Activated T-helper 1 cell treated with anti-CD3 and anti-CD28 coated beads, Interleukin-12 subunit alpha, Interleukin-12 subunit beta, Interleukin-2, Interleukin-4 antibody, amounts not matched to agents 30 ng/mL and 10 ng/mL and 1 ng/mL, durations not matched to agents 14 hours and 24 hours and 36 hours (primary cell): Measurements from ENCODE around the gene CLRN3. TPM values are rescaled to one million over a fixed set of nuclear protein-coding genes. Genes with fewer than 3 reads are reported as not detected.

Source experiments
- DNase-seq: peaks from one replicate; pipeline ENCODE4 v3.0.0; 2021; ENCODE audit warnings: low spot score
- H3K27ac Mint-ChIP-seq: one replicate; pipeline ENCODE4 v1.8.0; 2021; ENCODE audit warnings: mild to moderate bottlenecking, mixed read lengths
- H3K27me3 Mint-ChIP-seq: one replicate; pipeline ENCODE4 v1.8.0; 2022; ENCODE audit warnings: mild to moderate bottlenecking, moderate library complexity, mixed read lengths; ENCODE audit not compliant: insufficient read depth
- H3K36me3 Mint-ChIP-seq: one replicate; pipeline ENCODE4 v1.8.0; 2021; ENCODE audit warnings: low read depth, mixed read lengths
- H3K4me1 Mint-ChIP-seq: one replicate; pipeline ENCODE4 v1.8.0; 2021; ENCODE audit warnings: low read depth, mixed read lengths
- H3K4me3 Mint-ChIP-seq: one replicate; pipeline ENCODE4 v1.8.0; 2021; ENCODE audit warnings: mild to moderate bottlenecking, moderate library complexity, mixed read lengths
- H3K9me3 Mint-ChIP-seq: one replicate; pipeline ENCODE4 v1.8.0; 2021; ENCODE audit warnings: mixed read lengths
- intact Hi-C: fragments of 100-400 bp; cut with micrococcal nuclease; formaldehyde crosslinking; loops from one replicate; pipeline ENCODE4 v1.15.1; 2024
- total RNA-seq: library from RNA; stranded (reverse); gene quantifications from 2 replicates; pipeline ENCODE4 v1.2.3, GENCODE V29; 2022

The CLRN3 gene
- total RNA-seq, 1 donor from 2014 or later: not detected

DNA sequence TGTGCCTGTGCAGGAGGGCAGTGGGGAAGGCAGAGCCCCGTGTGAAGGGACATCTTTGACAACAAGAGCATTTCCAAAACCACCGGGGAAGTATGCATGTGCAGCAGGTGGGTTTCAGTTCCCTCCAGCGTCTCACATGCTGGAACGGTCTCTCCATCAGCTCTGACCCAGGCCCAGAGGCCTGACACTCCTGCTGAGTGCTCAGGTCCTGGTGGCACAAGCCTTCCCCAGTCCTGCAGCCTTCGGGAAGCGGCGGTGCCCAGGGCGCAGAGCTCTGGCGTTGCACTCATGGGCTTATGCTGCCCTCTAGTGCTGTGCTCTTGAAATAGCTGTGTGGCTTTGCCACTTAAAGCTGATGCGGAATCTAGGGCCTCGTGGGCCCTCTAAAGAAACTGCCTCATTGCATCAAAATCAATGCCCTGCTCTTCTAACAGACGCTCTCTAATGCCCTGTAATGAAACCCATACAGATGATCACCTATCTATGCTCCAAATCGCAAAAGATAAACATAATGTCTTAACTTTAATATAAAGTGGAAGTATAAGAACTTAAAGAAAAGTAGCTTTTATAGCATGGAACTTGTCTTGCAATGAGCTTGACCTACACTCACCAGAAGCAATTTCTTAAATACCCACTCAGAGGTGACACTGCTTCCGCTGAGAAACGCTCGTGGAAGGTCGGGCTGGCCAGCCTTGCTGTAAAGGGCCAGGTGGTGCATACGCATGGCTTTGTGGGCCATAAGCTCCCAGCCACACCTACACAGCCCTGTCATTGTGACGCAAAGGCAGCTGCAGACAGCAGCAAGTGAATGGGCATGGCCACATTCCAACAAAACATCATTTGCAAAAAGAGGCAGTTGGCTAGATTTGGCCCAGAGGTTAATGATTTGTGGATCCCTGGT lies 38.6 kb downstream of the CLRN3 start:
- intact Hi-C loops: loop anchor here (1.0 to 5.0 kb wide), 3 partner anchors 138 to 612 kb away; no protein-coding TSS in a partner anchor
- no peak overlapping the region for H3K27ac Mint-ChIP-seq
- DNase-seq: peak; percentile 12
- no peaks in the 10 kb centered on the region for H3K36me3 Mint-ChIP-seq
- H3K4me1 Mint-ChIP-seq: no peaks in the 10 kb centered on the region
- H3K4me3 Mint-ChIP-seq: no peak overlapping the region
- peaks cover 6% of the 10 kb centered on the region for H3K27me3 Mint-ChIP-seq
- H3K9me3 Mint-ChIP-seq: no peaks in the 10 kb centered on the region

DNA sequence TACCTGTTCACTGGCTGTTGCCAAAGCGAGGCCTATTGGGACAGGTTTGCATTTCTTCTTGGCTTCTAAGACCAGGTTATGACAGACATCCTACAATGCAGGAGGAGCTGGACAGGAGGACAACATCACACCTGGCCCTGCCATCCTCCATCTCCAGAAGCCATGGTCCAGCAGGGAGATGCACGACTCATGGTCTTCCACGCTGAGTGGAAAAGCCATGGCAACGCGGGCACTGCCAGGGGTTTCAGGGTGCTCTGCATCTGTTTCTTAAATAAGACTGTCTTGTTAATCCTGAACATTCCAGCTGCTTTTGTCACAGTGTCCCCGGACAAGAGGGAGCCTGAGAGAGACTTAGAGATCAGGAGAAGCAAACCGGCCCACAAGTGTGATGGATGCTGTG lies 40.3 kb downstream of the CLRN3 start:
- H3K4me3 Mint-ChIP-seq: no peak overlapping the region
- DNase-seq: no peak
- no peaks in the 10 kb centered on the region for H3K4me1 Mint-ChIP-seq
- H3K36me3 Mint-ChIP-seq: no peaks in the 10 kb centered on the region
- intact Hi-C loops: loop anchor here (5.0 kb wide), 1 partner anchor 610 kb away; no protein-coding TSS in a partner anchor
- H3K9me3 Mint-ChIP-seq: no peaks in the 10 kb centered on the region
- H3K27me3 Mint-ChIP-seq: peaks cover 6% of the 10 kb centered on the region
- H3K27ac Mint-ChIP-seq: no peak overlapping the region

GRCh38 chr10:127851661-127852194 lies 41.0 kb downstream of the CLRN3 start:
- H3K36me3 Mint-ChIP-seq: no peaks in the 10 kb centered on the region
- intact Hi-C loops: loop anchor here (5.0 kb wide), 1 partner anchor 609 kb away; no protein-coding TSS in a partner anchor

GRCh38 chr10:127850944-127851343 lies 41.8 kb downstream of the CLRN3 start:
- DNase-seq: no peak
- Mint-ChIP-seq H3K36me3 (no peaks in the 10 kb centered on the region), H3K27ac (no peak overlapping the region), H3K9me3 (no peaks in the 10 kb centered on the region), H3K27me3 (peaks cover 11% of the 10 kb centered on the region), H3K4me1 (no peaks in the 10 kb centered on the region), H3K4me3 (no peak overlapping the region)
- intact Hi-C loops: loop anchor here (5.0 kb wide), 1 partner anchor 609 kb away; no protein-coding TSS in a partner anchor

More at GRCh38 chr10:127851661-127852194, 41.0 kb downstream of the CLRN3 start:
- no peak for DNase-seq
- H3K9me3 Mint-ChIP-seq: no peaks in the 10 kb centered on the region
- H3K4me1 Mint-ChIP-seq: no peaks in the 10 kb centered on the region
- peaks cover 6% of the 10 kb centered on the region for H3K27me3 Mint-ChIP-seq
- H3K4me3 Mint-ChIP-seq: no peak overlapping the region
- no peak overlapping the region for H3K27ac Mint-ChIP-seq

DNA sequence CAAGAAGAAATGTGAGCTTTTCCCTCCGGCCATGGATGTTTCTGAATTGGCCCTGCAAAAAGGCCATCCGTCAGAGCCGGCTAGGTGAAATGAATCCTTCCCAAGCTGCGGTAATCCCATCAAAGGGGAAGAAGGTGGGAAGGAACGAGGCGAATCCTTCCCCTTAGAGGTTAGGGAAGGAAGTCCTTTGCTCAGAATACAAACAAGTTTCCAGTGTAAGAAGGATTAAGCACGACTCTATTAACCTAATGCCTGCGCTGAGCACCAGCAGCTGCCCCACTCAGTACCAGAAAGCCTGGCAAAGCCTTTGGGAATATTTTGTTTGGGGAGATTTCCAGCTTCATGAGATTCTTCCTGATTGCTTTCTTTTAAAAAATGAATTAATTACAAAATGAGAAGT lies 42.8 kb downstream of the CLRN3 start:
- Mint-ChIP-seq H3K4me1 (no peaks in the 10 kb centered on the region), H3K27ac (no peak overlapping the region), H3K4me3 (no peak overlapping the region), H3K9me3 (no peaks in the 10 kb centered on the region), H3K36me3 (no peaks in the 10 kb centered on the region), H3K27me3 (peaks cover 13% of the 10 kb centered on the region)
- intact Hi-C loops: loop anchor here (5.0 kb wide), 1 partner anchor 608 kb away; no protein-coding TSS in a partner anchor
- DNase-seq: no peak

- Mint-ChIP-seq H3K4me3 (no peak overlapping the region), H3K4me1 (no peaks in the 10 kb centered on the region), H3K36me3 (no peaks in the 10 kb centered on the region), H3K27me3 (peaks cover 13% of the 10 kb centered on the region), H3K27ac (no peak overlapping the region), H3K9me3 (no peaks in the 10 kb centered on the region)
- no peak for DNase-seq
- intact Hi-C loops: no loop called here
Observed at GRCh38 chr10:127849224-127849623, 43.5 kb downstream of the CLRN3 start.

- Mint-ChIP-seq H3K36me3 (no peaks in the 10 kb centered on the region), H3K4me3 (no peak overlapping the region), H3K27me3 (peaks cover 7% of the 10 kb centered on the region), H3K9me3 (no peaks in the 10 kb centered on the region), H3K4me1 (no peaks in the 10 kb centered on the region), H3K27ac (no peak overlapping the region)
- intact Hi-C loops: no loop called here
- DNase-seq: no peak
Observed at GRCh38 chr10:127848226-127848625, 44.5 kb downstream of the CLRN3 start.

GRCh38 chr10:127845756-127846155 lies 47.0 kb downstream of the CLRN3 start:
- Mint-ChIP-seq H3K27ac (no peak overlapping the region), H3K36me3 (no peaks in the 10 kb centered on the region), H3K4me1 (no peaks in the 10 kb centered on the region), H3K4me3 (no peak overlapping the region), H3K9me3 (no peaks in the 10 kb centered on the region), H3K27me3 (peaks cover 7% of the 10 kb centered on the region)
- intact Hi-C loops: no loop called here
- DNase-seq: no peak

DNA sequence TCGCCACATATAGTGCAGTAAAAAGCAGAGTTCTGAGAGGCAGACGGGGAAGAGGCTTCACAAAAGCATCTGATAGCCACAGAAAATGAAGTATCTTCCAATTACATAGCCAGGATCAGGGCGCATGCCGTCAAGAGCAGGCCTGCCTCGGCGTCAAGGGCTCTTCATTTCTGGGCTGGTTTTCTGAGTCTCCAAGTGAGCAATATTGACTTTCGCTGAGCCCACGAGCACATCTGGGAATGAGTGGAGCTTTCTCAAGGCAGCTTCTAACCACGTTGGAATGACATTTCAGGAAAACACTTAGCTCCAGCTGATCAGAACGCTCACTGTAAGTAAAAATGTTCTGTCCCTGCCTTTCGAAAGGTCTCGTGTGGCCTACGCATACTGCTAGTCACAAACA lies 51.9 kb downstream of the CLRN3 start:
- Mint-ChIP-seq H3K27ac (no peak overlapping the region), H3K4me3 (no peak overlapping the region), H3K9me3 (no peaks in the 10 kb centered on the region), H3K4me1 (no peaks in the 10 kb centered on the region), H3K36me3 (no peaks in the 10 kb centered on the region), H3K27me3 (peaks cover under 1% of the 10 kb centered on the region)
- intact Hi-C loops: no loop called here
- no peak for DNase-seq

- peaks cover 3% of the 10 kb centered on the region for H3K27me3 Mint-ChIP-seq
- H3K4me1 Mint-ChIP-seq: no peaks in the 10 kb centered on the region
- H3K36me3 Mint-ChIP-seq: no peaks in the 10 kb centered on the region
- H3K9me3 Mint-ChIP-seq: no peaks in the 10 kb centered on the region
- intact Hi-C loops: no loop called here
- H3K4me3 Mint-ChIP-seq: no peak overlapping the region
- H3K27ac Mint-ChIP-seq: no peak overlapping the region
- DNase-seq: no peak
Observed at GRCh38 chr10:127836966-127837365, 55.8 kb downstream of the CLRN3 start.

DNA sequence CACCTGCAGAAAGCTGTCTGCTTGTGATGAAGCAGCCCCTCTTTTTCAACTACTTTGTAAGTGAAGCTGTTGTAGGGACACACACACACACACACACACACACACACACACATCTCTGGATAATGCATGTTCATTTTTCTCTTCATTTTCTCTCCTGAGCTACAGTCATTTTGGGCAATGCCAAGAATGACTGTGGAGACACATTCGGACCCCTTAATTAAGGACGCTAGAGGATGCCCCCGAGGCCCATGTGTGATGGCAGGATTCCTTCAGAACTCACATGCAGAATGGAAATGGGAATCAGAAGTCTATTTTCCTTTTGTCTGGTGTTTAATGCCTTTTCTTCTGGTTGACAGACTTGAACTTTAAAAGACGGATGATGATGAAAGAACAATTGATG lies 56.6 kb downstream of the CLRN3 start:
- Mint-ChIP-seq H3K27me3 (peaks cover 3% of the 10 kb centered on the region), H3K4me1 (no peaks in the 10 kb centered on the region), H3K36me3 (no peaks in the 10 kb centered on the region), H3K27ac (no peak overlapping the region), H3K9me3 (no peaks in the 10 kb centered on the region), H3K4me3 (no peak overlapping the region)
- no peak for DNase-seq
- intact Hi-C loops: no loop called here

DNA sequence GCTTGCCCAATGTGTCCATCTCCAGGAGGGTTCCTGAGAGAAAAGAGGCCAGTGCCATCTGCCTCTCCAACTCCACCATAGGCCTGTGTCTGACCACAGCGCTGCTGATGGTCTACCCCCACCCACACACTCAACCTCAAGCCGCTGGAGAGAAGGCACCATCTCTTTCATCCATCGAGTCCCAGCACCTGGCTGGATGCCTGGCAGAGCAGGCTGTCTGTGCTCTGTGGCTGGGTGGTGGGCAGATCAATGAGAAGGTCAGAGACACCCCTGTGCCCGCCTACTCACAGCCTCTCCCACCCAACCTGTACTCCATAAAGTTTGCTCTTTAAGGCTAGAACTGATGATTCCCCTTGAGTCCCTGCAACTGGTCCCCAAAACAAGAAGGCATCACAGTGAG lies 58.0 kb downstream of the CLRN3 start:
- Mint-ChIP-seq H3K36me3 (no peaks in the 10 kb centered on the region), H3K9me3 (no peaks in the 10 kb centered on the region), H3K4me1 (no peaks in the 10 kb centered on the region), H3K27me3 (peaks cover 6% of the 10 kb centered on the region), H3K27ac (no peak overlapping the region), H3K4me3 (no peak overlapping the region)
- no peak for DNase-seq
- intact Hi-C loops: no loop called here

GRCh38 chr10:127834221-127834620 lies 58.5 kb downstream of the CLRN3 start:
- H3K36me3 Mint-ChIP-seq: no peaks in the 10 kb centered on the region
- H3K27me3 Mint-ChIP-seq: peaks cover 6% of the 10 kb centered on the region
- no peak for DNase-seq
- H3K4me3 Mint-ChIP-seq: no peak overlapping the region
- intact Hi-C loops: no loop called here
- H3K4me1 Mint-ChIP-seq: no peaks in the 10 kb centered on the region
- no peaks in the 10 kb centered on the region for H3K9me3 Mint-ChIP-seq
- H3K27ac Mint-ChIP-seq: no peak overlapping the region
